ENCODE results near the gene USP1.

The USP1 gene

DNA sequence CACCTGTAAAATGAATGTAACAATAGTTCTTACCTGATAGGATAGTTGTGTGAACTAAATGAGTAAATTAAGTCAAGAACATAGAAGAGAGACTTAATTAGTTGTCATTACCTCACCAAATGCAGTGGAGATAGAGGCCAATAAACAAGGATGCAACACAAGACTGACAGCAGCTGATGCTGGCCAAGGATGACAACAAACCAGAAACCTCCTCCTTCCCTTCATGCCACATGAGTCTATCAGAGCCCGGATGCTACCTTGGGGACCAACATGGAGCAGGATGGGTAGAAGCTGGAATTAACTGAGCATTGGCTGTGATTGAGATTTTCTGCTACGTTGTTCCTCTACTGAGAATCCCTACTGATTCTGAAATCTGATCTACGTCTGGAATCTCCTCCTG, 30.3 kb upstream of the USP1 start:
- Histone ChIP-seq H4K20me1 (ENCODE audit: insufficient read depth) (no peaks in the 10 kb centered on the region), H2AFZ (ENCODE audit: low read depth) (no peak overlapping the region), H3K79me2 (ENCODE audit: insufficient read depth, low read depth) (no peaks in the 10 kb centered on the region), H3K4me1 (ENCODE audit: low read depth, poor library complexity, severe bottlenecking) (no peaks in the 10 kb centered on the region), H3K4me3 (IDR thresholded peaks at IDR 0.05; ENCODE audit: insufficient read depth, low read depth, low read length) (no peak overlapping the region), H3K4me2 (no peak overlapping the region), H3K27me3 (ENCODE audit: insufficient read depth, low read depth) (no peaks in the 10 kb centered on the region), H3K27ac (no peak overlapping the region), H3K36me3 (ENCODE audit: insufficient read depth) (no peaks in the 10 kb centered on the region), H3K9ac (no peak overlapping the region)
- TF ChIP-seq, protein P1, sequence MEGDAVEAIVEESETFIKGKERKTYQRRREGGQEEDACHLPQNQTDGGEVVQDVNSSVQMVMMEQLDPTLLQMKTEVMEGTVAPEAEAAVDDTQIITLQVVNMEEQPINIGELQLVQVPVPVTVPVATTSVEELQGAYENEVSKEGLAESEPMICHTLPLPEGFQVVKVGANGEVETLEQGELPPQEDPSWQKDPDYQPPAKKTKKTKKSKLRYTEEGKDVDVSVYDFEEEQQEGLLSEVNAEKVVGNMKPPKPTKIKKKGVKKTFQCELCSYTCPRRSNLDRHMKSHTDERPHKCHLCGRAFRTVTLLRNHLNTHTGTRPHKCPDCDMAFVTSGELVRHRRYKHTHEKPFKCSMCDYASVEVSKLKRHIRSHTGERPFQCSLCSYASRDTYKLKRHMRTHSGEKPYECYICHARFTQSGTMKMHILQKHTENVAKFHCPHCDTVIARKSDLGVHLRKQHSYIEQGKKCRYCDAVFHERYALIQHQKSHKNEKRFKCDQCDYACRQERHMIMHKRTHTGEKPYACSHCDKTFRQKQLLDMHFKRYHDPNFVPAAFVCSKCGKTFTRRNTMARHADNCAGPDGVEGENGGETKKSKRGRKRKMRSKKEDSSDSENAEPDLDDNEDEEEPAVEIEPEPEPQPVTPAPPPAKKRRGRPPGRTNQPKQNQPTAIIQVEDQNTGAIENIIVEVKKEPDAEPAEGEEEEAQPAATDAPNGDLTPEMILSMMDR (conservative IDR thresholded peaks at IDR 0.05; ENCODE audit: low read depth, low read length): no peak

DNA sequence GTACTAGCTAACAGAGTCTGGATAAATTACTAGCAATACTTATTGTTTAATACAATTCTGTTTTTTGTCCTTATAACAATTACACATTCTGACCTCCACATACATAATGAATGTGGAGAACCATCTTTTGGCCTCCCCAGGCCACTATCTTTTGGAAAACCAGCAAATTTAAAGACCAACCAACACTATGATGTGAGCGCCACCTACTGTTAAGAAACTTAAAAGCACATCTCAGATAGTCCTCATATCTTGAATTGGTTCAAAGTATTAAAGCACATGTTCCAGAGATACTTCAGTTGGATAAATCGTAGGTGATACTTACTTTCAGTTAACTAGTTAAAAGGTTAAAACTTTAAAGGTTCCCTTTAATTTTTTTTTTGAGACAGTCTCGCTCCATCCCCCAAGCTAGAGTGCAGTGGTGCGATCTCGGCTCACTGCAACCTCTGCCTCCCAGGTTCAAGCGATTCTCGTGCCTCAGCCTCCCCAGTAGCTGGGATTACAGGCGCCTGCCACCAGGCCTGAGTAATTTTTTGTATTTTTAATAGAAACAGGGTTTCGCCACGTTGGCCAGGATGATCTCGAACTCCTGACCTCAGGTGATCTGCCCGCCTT, 29.3 kb upstream of the USP1 start:
- Histone ChIP-seq H4K20me1 (ENCODE audit: insufficient read depth) (no peaks in the 10 kb centered on the region), H3K79me2 (ENCODE audit: insufficient read depth, low read depth) (no peaks in the 10 kb centered on the region), H3K4me2 (no peak overlapping the region), H3K36me3 (ENCODE audit: insufficient read depth) (no peaks in the 10 kb centered on the region), H3K4me3 (IDR thresholded peaks at IDR 0.05; ENCODE audit: insufficient read depth, low read depth, low read length) (no peak overlapping the region), H3K27me3 (ENCODE audit: insufficient read depth, low read depth) (no peaks in the 10 kb centered on the region), H2AFZ (ENCODE audit: low read depth) (no peak overlapping the region), H3K4me1 (ENCODE audit: low read depth, poor library complexity, severe bottlenecking) (no peaks in the 10 kb centered on the region), H3K9ac (no peak overlapping the region), H3K27ac (no peak overlapping the region)
- TF ChIP-seq, protein P1 (conservative IDR thresholded peaks at IDR 0.05; ENCODE audit: low read depth, low read length): peak; percentile 88

DNA sequence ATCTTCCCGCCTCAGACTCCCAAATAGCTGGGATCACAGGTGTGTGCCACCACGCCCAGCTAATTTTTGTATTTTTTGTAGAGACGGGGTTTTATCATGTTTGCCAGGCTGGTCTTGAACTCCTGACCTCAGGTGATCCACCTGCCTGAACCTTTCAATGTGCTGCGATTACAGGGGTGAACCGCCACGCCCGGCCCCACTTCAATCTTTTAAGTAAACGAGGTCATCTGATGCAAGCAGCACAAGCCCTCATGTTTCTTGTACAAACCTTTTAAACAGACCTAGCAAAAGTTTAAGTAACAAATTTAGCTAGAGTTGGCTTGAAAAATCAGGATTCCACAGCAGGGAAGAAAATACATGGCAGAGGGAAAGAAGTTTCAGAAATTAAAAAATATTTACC, 21.2 kb upstream of the USP1 start:
- TF ChIP-seq, protein P1 (conservative IDR thresholded peaks at IDR 0.05; ENCODE audit: low read depth, low read length): no peak
- no peaks in the 10 kb centered on the region for H4K20me1 ChIP-seq (ENCODE audit: insufficient read depth)
- no peaks in the 10 kb centered on the region for H3K27me3 ChIP-seq (ENCODE audit: insufficient read depth, low read depth)
- no peak overlapping the region for H3K4me2 ChIP-seq
- no peak overlapping the region for H3K9ac ChIP-seq
- H3K79me2 ChIP-seq (ENCODE audit: insufficient read depth, low read depth): no peaks in the 10 kb centered on the region
- no peaks in the 10 kb centered on the region for H3K36me3 ChIP-seq (ENCODE audit: insufficient read depth)
- no peak overlapping the region for H3K27ac ChIP-seq
- H2AFZ ChIP-seq (ENCODE audit: low read depth): no peak overlapping the region
- no peaks in the 10 kb centered on the region for H3K4me1 ChIP-seq (ENCODE audit: low read depth, poor library complexity, severe bottlenecking)
- H3K4me3 ChIP-seq (IDR thresholded peaks at IDR 0.05; ENCODE audit: insufficient read depth, low read depth, low read length): no peak overlapping the region

DNA sequence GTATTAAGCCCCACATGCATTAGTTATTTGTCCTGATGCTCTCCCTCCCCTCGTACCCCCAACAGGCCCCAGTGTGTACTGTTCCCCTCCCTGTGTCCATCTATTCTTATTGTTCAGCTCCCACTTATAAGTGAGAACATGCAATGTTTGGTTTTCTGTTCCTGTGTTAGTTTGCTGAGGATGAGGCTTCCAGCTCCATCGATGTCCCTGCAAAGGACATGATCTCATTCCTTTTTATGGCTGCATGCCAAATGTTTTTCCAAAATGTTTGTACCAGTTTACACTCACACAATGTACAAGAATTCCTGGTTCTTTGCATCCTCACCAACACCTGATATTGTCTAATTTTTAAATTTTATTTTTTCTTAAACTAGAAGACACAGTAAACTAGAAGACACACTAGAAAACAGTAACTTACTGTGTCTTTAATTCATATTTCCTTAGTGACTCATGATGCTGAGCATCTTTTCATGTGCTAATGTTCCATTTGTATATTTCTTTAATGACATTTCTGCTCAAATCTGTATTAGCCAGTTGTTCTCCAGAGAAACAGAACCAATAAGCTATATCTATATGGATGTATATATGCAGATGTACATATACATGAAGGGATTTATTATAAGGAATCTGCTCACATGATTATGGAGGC, 19.4 kb upstream of the USP1 start:
- Histone ChIP-seq H3K79me2 (ENCODE audit: insufficient read depth, low read depth) (no peaks in the 10 kb centered on the region), H4K20me1 (ENCODE audit: insufficient read depth) (no peaks in the 10 kb centered on the region), H3K4me3 (IDR thresholded peaks at IDR 0.05; ENCODE audit: insufficient read depth, low read depth, low read length) (no peak overlapping the region), H3K9ac (no peak overlapping the region), H2AFZ (ENCODE audit: low read depth) (no peak overlapping the region), H3K4me2 (no peak overlapping the region), H3K27me3 (ENCODE audit: insufficient read depth, low read depth) (no peaks in the 10 kb centered on the region), H3K36me3 (ENCODE audit: insufficient read depth) (no peaks in the 10 kb centered on the region), H3K4me1 (ENCODE audit: low read depth, poor library complexity, severe bottlenecking) (no peaks in the 10 kb centered on the region), H3K27ac (no peak overlapping the region)
- TF ChIP-seq, protein P1 (conservative IDR thresholded peaks at IDR 0.05; ENCODE audit: low read depth, low read length): no peak

Measured in KMS-11 (cell line).